HCT116 (cell line): ENCODE results near the gene HIBADH. TPM values are rescaled to one million over a fixed set of nuclear protein-coding genes. Genes with fewer than 3 reads are reported as not detected.

Experiments used
- ATAC-seq: fragments of 200-7000 bp; cut with Tn5 transposase; 2 replicates; pipeline ENCODE4 v1.9.1; 2020; ENCODE audit warnings: mild to moderate bottlenecking, moderate library complexity
- BruUV-seq: library from RNA; stranded (reverse); fragments of 400-500 nt; replicated peaks from 2 replicates; lab custom pipeline; 2021; lab: Mats Ljungman, UMichigan
- CTCF ChIA-PET: fragments of 300-600 bp; sonication (Branson Sonifier 250); formaldehyde crosslinking; loops from one replicate; lab custom pipeline; 2021; ENCODE audit warnings: antibody characterized with exemption; lab: Charles Lee
- POLR2A ChIA-PET: fragments of 300-600, 350-600 bp; sonication (Branson Sonifier 250); formaldehyde crosslinking; loops from one replicate; lab custom pipeline; 2021; ENCODE audit warnings: antibody characterized with exemption; lab: Charles Lee
- RAD21 ChIA-PET, 2 experiments: fragments of 300-600 bp; sonication (Branson Sonifier 250); formaldehyde crosslinking; loops; one replicate each; lab custom pipeline; 2023; ENCODE audit warnings: low total read pairs in 2 of 2; ENCODE audit not compliant: uncharacterized antibody in 2 of 2, unreplicated experiment in 2 of 2, low non-redundant PET in 1 of 2; lab: Charles Lee
- DNase-seq: peaks from one replicate; pipeline ENCODE4 v3.0.0-alpha.2; 2010; ENCODE audit warnings: low read depth, low spot score
- H2AFZ ChIP-seq: fragments of 200-600 bp; shearing (Covaris generic), sonication (generic); 2 replicates; pipeline ENCODE4 v1.6.1; 2017; ENCODE audit warnings: low read depth, mixed run types, mixed read lengths, antibody characterized with exemption, low read length; ENCODE audit not compliant: poor library complexity, severe bottlenecking
- H3K27ac ChIP-seq: 2 replicates; pipeline ENCODE4 v1.5.1; 2012; ENCODE audit warnings: low read depth, low read length
- H3K27me3 ChIP-seq: fragments of 200-600 bp; sonication (generic); 2 replicates; pipeline ENCODE4 v1.6.1; 2016; ENCODE audit warnings: mixed run types, low read length, mixed read lengths; ENCODE audit not compliant: insufficient read depth
- H3K36me3 ChIP-seq, 2 experiments: fragments of 200-500 bp in 1 of 2; fragments of 200-600 bp in 1 of 2; sonication (Bioruptor generic) in 1 of 2; sonication (generic) in 1 of 2; 2 replicates each; pipeline versions ENCODE4 v1.5.1 to v1.6.1; 2014 to 2016; ENCODE audit warnings: low read length in 2 of 2, inconsistent platforms in 1 of 2, mixed read lengths in 1 of 2, mixed run types in 1 of 2; ENCODE audit not compliant: insufficient read depth in 2 of 2, control insufficient read depth in 1 of 2
- H3K4me1 ChIP-seq, 2 experiments: fragments of 200-600 bp in 1 of 2; sonication (generic) in 1 of 2; 2 replicates each; pipeline versions ENCODE4 v1.5.1 to v1.6.1; 2012 to 2017; ENCODE audit warnings: low read length in 2 of 2, inconsistent platforms in 1 of 2, mild to moderate bottlenecking in 1 of 2, mixed read lengths in 1 of 2, mixed run types in 1 of 2, moderate library complexity in 1 of 2; ENCODE audit not compliant: insufficient read depth in 2 of 2, control insufficient read depth in 1 of 2
- H3K4me2 ChIP-seq: fragments of 200-600 bp; sonication (generic); 2 replicates; pipeline ENCODE4 v1.6.1; 2017; ENCODE audit warnings: mixed run types, low read length, mixed read lengths
- H3K4me3 ChIP-seq, 2 experiments: fragments of 200-600 bp in 1 of 2; sonication (generic) in 1 of 2; replicated peaks in 1 of 2; 2 replicates each; pipeline ENCODE4 v1.5.1; 2011 to 2016; ENCODE audit warnings: low read length in 2 of 2, control low read depth in 1 of 2, low read depth in 1 of 2, mild to moderate bottlenecking in 1 of 2, mixed read lengths in 1 of 2, mixed run types in 1 of 2
- H3K79me2 ChIP-seq: fragments of 200-600 bp; sonication (generic); 2 replicates; pipeline ENCODE4 v1.6.1; 2017; ENCODE audit warnings: mild to moderate bottlenecking, mixed run types, low read length, moderate library complexity, mixed read lengths; ENCODE audit not compliant: insufficient read depth
- H3K9ac ChIP-seq: fragments of 200-600 bp; sonication (generic); 2 replicates; pipeline ENCODE4 v1.6.1; 2016; ENCODE audit warnings: low read length, mixed read lengths
- H3K9me2 ChIP-seq: fragments of 200-600 bp; sonication (generic), shearing (Covaris generic); 2 replicates; pipeline ENCODE4 v1.6.1; 2017; ENCODE audit warnings: mixed run types, mild to moderate bottlenecking, moderate library complexity; ENCODE audit not compliant: insufficient read depth
- H3K9me3 ChIP-seq, 2 experiments: fragments of 200-500 bp in 1 of 2; fragments of 200-600 bp in 1 of 2; sonication (Bioruptor generic) in 1 of 2; sonication (generic) in 1 of 2; 2 replicates each; pipeline ENCODE4 v1.6.1; 2014 to 2017; ENCODE audit warnings: low read length in 2 of 2, mixed read lengths in 2 of 2, inconsistent platforms in 1 of 2, low read depth in 1 of 2, mild to moderate bottlenecking in 1 of 2, mixed run types in 1 of 2, moderate library complexity in 1 of 2; ENCODE audit not compliant: control insufficient read depth in 1 of 2, insufficient read depth in 1 of 2
- H4K20me1 ChIP-seq: fragments of 200-600 bp; sonication (generic), shearing (Covaris generic); 2 replicates; pipeline ENCODE4 v1.6.1; 2017; ENCODE audit warnings: mixed run types, mild to moderate bottlenecking, moderate library complexity; ENCODE audit not compliant: insufficient read depth
- ATF3 ChIP-seq: IDR thresholded peaks from 2 replicates; pipeline ENCODE4 v1.6.1; 2012
- CTCF ChIP-seq, 3 experiments: fragments of 200-600 bp in 1 of 3; sonication (generic) in 1 of 3; IDR thresholded peaks in 2 of 3; conservative IDR thresholded peaks in 1 of 3; 2 replicates each; pipeline ENCODE4 v1.5.1; 2012 to 2017; ENCODE audit warnings: low read depth in 2 of 3, low read length in 2 of 3, antibody characterized with exemption in 1 of 3, borderline replicate concordance in 1 of 3, control low read depth in 1 of 3, mild to moderate bottlenecking in 1 of 3, mixed read lengths in 1 of 3, mixed run types in 1 of 3, moderate library complexity in 1 of 3; ENCODE audit not compliant: insufficient read depth in 1 of 3
- ELF1 ChIP-seq: IDR thresholded peaks from 2 replicates; pipeline ENCODE4 v1.6.1; 2012; ENCODE audit warnings: low read depth, borderline replicate concordance
- EZH2 ChIP-seq: fragments of 200-600 bp; sonication (generic); IDR thresholded peaks from 2 replicates; pipeline ENCODE4 v1.6.1; 2017; ENCODE audit warnings: antibody characterized with exemption, mixed run types
- EZH2phosphoT487 ChIP-seq: fragments of 200-600 bp; IDR thresholded peaks from 2 replicates; pipeline ENCODE4 v1.6.1; 2018; ENCODE audit warnings: antibody characterized with exemption, borderline replicate concordance
- FOSL1 ChIP-seq: IDR thresholded peaks from 2 replicates; pipeline ENCODE4 v1.6.1; 2012; ENCODE audit warnings: low read depth
- JUND ChIP-seq: IDR thresholded peaks from 2 replicates; pipeline ENCODE4 v1.6.1; 2012
- POLR2AphosphoS5 ChIP-seq: IDR thresholded peaks from 2 replicates; pipeline ENCODE4 v1.6.1; 2011; ENCODE audit warnings: mild to moderate bottlenecking, low read depth, low read length, moderate library complexity
- REST ChIP-seq: IDR thresholded peaks from 2 replicates; pipeline ENCODE4 v1.6.1; 2012; ENCODE audit warnings: low read depth
- SP1 ChIP-seq: IDR thresholded peaks from 2 replicates; pipeline ENCODE4 v1.6.1; 2012; ENCODE audit warnings: low read depth
- TCF7L2 ChIP-seq: IDR thresholded peaks from 2 replicates; pipeline ENCODE4 v1.7.0; 2011; ENCODE audit warnings: borderline replicate concordance, inconsistent platforms; ENCODE audit not compliant: insufficient read depth, insufficient read length; ENCODE audit errors: extremely low read depth
- ZFX ChIP-seq: fragments of 450-650 bp; IDR thresholded peaks from 2 replicates; pipeline ENCODE4 v1.6.1; 2017
- ZNF274 ChIP-seq: fragments of 200-500 bp; sonication (Bioruptor generic); IDR thresholded peaks from 2 replicates; pipeline ENCODE4 v1.6.1; 2014; ENCODE audit warnings: mild to moderate bottlenecking, low read depth, low read length, inconsistent platforms
- intact Hi-C: fragments of 100-400 bp; cut with micrococcal nuclease; formaldehyde crosslinking; loops from 2 replicates; pipeline ENCODE4 v1.10.0; 2022
- total RNA-seq: library from RNA; stranded (reverse); gene quantifications from one replicate; pipeline ENCODE4 v1.2.1, GENCODE V29; 2021; ENCODE audit not compliant: unreplicated experiment

Gene HIBADH
- total RNA-seq, 1 experiment from 2014 or later, result 32.4 TPM

- no peak overlapping the region for H3K4me2 ChIP-seq
- no peaks in the 10 kb centered on the region for H3K4me1 ChIP-seq
- H3K36me3 ChIP-seq, result peaks cover 0 to 3% of the 10 kb centered on the region in 2 experiments; a peak in 1 of 4 replicates
- RAD21 ChIA-PET, result no interaction called here
- H3K9me3 ChIP-seq, result no peaks in the 10 kb centered on the region
- ATAC-seq (no peak), DNase-seq (no peak)
- no peaks in the 10 kb centered on the region for H3K79me2 ChIP-seq
- intact Hi-C loops, result no loop called here
- CTCF ChIA-PET, result no interaction called here
- H3K27me3 ChIP-seq, result no peaks in the 10 kb centered on the region
- no peaks in the 10 kb centered on the region for H3K9me2 ChIP-seq
- H3K9ac ChIP-seq, result no peak overlapping the region
- no peaks in the 10 kb centered on the region for H4K20me1 ChIP-seq
- no TSS peak for BruUV-seq
- H3K27ac ChIP-seq, result no peak overlapping the region
- POLR2A ChIA-PET, result no interaction called here
- H2AFZ ChIP-seq, result no peak overlapping the region
- no peak overlapping the region for H3K4me3 ChIP-seq
- TF ChIP-seq JUND (no peak), ZFX (no peak), FOSL1 (no peak), ATF3 (no peak), ZNF274 (no peak), SP1 (no peak), ELF1 (no peak), EZH2 (no peak), CTCF (IDR thresholded peaks at IDR 0.05 in 2 of 3, conservative IDR thresholded peaks at IDR 0.05 in 1 of 3; ENCODE audit: borderline replicate concordance in 1 of 3, insufficient read depth in 1 of 3, low read depth in 2 of 3, low read length in 2 of 3) (no peak), EZH2phosphoT487 (no peak), POLR2AphosphoS5 (no peak), TCF7L2 (no peak), REST (no peak)
Observed at GRCh38 chr7:27523321-27523720, 139.4 kb downstream of the HIBADH start.
